ENCODE data around the gene ECE2.

Gene ECE2

DNA sequence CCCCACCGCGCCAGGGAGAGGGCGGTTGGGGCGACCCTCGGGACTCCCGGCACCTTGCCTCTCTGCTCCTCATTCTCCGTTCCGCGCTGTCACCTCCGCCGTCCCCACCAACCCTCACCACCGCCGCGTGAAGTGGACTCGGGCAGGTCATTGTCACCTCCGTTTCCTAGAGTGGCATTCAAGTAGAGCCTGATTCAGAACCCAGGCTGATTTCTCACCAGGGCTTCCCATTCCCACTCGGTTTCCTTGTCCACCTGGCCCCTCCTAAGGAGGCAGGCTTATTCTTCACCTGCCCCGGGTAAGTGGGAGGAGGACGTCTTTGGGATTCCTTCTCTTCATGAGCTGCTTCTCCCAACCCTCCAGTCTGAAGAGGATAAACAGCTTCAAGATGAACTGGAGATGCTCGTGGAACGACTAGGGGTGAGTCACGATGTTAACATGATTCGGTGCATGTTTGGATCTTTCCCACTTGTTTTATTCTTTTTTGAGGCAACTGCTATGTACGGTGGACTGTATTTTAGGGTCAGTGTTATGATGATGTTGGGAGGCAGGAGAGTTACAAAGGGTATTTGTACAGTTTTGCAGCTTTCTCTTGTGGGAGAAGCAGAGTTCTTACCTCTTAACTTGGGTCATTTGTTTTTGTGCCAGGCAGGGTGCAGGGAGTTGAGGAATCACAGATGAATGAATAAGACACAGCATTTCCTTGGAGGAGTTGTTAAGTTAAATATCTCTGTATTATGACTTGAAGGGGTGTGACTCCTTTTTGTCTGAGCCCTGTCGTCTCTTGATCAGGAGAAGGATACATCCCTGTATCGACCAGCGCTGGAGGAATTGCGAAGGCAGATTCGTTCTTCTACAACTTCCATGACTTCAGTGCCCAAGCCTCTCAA, 23.9 kb downstream of the ECE2 start:
- in situ Hi-C loops (cut with HindIII; ENCODE audit: low pct_ligation_motif_present, low pct_unique_long_range_greater_than_20kb, low sequenced_read_pairs): no loop called here
- peak; percentile 36 for DNase-seq

GRCh38 chr3:184300378-184300720, 24.5 kb downstream of the ECE2 start:
- in situ Hi-C loops (cut with HindIII; ENCODE audit: low pct_ligation_motif_present, low pct_unique_long_range_greater_than_20kb, low sequenced_read_pairs): no loop called here
- peak; percentile 52 for DNase-seq

DNA sequence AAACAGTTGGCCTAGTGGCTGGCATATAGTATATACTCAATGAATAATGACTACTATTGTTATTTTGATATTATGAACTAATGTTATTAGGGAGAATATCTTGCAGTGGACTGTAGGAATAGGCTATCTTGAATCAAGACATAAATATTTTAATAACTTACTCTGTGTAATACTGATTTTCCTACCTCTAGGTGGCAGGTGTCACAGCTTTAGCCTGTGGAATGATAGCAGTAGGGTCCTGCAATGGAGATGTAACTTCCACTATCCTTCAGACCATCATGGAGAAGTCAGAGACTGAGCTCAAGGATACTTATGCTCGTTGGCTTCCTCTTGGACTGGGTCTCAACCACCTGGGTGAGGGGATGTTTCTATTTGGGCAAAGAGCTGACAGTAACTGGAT, 29.8 kb downstream of the ECE2 start:
- DNase-seq: peak; percentile 39
- in situ Hi-C loops (cut with HindIII; ENCODE audit: low pct_ligation_motif_present, low pct_unique_long_range_greater_than_20kb, low sequenced_read_pairs): no loop called here

GRCh38 chr3:184306341-184306972, 30.6 kb downstream of the ECE2 start:
- in situ Hi-C loops (cut with HindIII; ENCODE audit: low pct_ligation_motif_present, low pct_unique_long_range_greater_than_20kb, low sequenced_read_pairs): no loop called here
- DNase-seq: no peak

DNA sequence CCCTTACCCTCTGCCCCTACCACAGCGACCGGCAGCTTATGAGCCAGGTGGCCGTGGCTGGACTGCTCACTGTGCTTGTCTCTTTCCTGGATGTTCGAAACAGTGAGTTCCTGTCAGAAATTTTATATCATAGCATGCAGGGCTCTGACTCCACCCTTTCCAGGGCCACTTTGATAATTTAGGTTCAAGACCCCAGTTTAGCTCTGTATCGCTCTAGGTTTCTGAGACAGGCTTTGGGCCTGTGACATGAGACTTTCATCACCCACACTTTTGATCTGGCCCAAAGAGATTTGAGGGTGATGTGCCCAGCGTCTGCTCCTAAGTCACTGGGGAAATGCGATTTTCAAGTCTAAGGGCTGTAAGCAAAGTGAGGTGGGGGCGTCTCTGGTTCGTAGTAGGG, 32.1 kb downstream of the ECE2 start:
- DNase-seq: no peak
- in situ Hi-C loops (cut with HindIII; ENCODE audit: low pct_ligation_motif_present, low pct_unique_long_range_greater_than_20kb, low sequenced_read_pairs): no loop called here

DNA sequence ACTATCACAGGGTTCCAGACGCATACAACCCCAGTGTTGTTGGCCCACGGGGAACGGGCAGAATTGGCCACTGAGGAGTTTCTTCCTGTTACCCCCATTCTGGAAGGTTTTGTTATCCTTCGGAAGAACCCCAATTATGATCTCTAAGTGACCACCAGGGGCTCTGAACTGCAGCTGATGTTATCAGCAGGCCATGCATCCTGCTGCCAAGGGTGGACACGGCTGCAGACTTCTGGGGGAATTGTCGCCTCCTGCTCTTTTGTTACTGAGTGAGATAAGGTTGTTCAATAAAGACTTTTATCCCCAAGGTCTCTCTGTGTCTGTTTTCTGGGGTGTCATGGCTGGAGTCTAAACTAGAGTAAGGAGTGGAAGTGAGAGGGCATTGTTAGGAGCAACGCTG, 32.9 kb downstream of the ECE2 start:
- in situ Hi-C loops (cut with HindIII; ENCODE audit: low pct_ligation_motif_present, low pct_unique_long_range_greater_than_20kb, low sequenced_read_pairs): no loop called here
- DNase-seq: no peak

- in situ Hi-C loops (cut with HindIII; ENCODE audit: low pct_ligation_motif_present, low pct_unique_long_range_greater_than_20kb, low sequenced_read_pairs): no loop called here
- no peak for DNase-seq
Observed at GRCh38 chr3:184311633-184312032, 35.8 kb downstream of the ECE2 start.

- in situ Hi-C loops (cut with HindIII; ENCODE audit: low pct_ligation_motif_present, low pct_unique_long_range_greater_than_20kb, low sequenced_read_pairs): no loop called here
- peak; percentile 87 for DNase-seq
Observed at GRCh38 chr3:184314363-184314699, 38.5 kb downstream of the ECE2 start, which contains the start of gene EIF4G1. Gene EIF4G1, plus strand, starts transcription at chr3:184314606. Its CDS starts 1,191 bp downstream, at chr3:184315797.

GRCh38 chr3:184314700-184315542, 39.1 kb downstream of the ECE2 start:
- in situ Hi-C loops (cut with HindIII; ENCODE audit: low pct_ligation_motif_present, low pct_unique_long_range_greater_than_20kb, low sequenced_read_pairs): no loop called here
- peak; percentile 57 for DNase-seq

DNA sequence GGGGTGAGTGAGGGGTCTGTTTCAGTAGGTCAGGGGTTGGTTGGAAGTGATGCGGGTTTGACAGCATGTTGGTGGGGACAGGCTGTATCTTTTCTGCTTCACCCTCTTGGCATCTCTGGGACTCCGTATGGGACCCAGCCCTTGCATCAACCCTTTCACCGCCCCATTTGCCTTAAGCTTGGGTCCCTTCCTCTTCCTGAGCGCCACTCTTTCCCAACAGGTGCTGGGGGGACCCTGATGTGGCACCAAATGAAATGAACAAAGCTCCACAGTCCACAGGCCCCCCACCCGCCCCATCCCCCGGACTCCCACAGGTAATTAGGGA, 39.7 kb downstream of the ECE2 start:
- no peak for DNase-seq
- in situ Hi-C loops (cut with HindIII; ENCODE audit: low pct_ligation_motif_present, low pct_unique_long_range_greater_than_20kb, low sequenced_read_pairs): no loop called here

GRCh38 chr3:184315871-184316661, 40.2 kb downstream of the ECE2 start:
- in situ Hi-C loops (cut with HindIII; ENCODE audit: low pct_ligation_motif_present, low pct_unique_long_range_greater_than_20kb, low sequenced_read_pairs): no loop called here
- no peak for DNase-seq

GRCh38 chr3:184316792-184317191, 41.0 kb downstream of the ECE2 start:
- in situ Hi-C loops (cut with HindIII; ENCODE audit: low pct_ligation_motif_present, low pct_unique_long_range_greater_than_20kb, low sequenced_read_pairs): no loop called here
- no peak for DNase-seq

- in situ Hi-C loops (cut with HindIII; ENCODE audit: low pct_ligation_motif_present, low pct_unique_long_range_greater_than_20kb, low sequenced_read_pairs): no loop called here
- DNase-seq: no peak
Observed at GRCh38 chr3:184317201-184317600, 41.4 kb downstream of the ECE2 start.

GRCh38 chr3:184320104-184320445, 44.3 kb downstream of the ECE2 start:
- peak; percentile 93 for DNase-seq
- in situ Hi-C loops (cut with HindIII; ENCODE audit: low pct_ligation_motif_present, low pct_unique_long_range_greater_than_20kb, low sequenced_read_pairs): no loop called here

- no peak for DNase-seq
- in situ Hi-C loops (cut with HindIII; ENCODE audit: low pct_ligation_motif_present, low pct_unique_long_range_greater_than_20kb, low sequenced_read_pairs): no loop called here
Observed at GRCh38 chr3:184321666-184322065, 45.8 kb downstream of the ECE2 start.

DNA sequence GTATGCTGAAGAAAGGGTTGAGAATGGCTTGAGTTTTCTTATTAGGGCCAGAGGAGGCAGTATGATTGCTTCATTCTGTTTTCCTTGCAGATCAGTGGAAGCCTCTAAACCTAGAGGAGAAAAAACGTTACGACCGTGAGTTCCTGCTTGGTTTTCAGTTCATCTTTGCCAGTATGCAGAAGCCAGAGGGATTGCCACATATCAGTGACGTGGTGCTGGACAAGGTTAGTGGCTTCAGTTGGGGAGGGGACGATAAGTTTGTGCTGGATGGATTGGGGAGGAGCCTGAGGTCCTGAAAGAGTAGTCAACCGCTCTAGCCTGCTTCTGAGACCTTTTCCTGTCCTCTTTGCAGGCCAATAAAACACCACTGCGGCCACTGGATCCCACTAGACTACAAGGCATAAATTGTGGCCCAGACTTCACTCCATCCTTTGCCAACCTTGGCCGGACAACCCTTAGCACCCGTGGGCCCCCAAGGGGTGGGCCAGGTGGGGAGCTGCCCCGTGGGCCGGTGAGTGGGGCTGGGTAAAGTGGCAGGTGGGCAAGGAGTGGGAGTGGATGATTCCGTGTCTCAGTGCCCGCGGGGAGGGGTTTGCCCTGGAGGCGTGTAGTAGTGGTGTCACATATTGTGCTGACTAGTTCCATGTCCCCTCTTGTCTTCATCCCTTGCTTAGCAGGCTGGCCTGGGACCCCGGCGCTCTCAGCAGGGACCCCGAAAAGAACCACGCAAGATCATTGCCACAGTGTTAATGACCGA, 47.1 kb downstream of the ECE2 start:
- in situ Hi-C loops (cut with HindIII; ENCODE audit: low pct_ligation_motif_present, low pct_unique_long_range_greater_than_20kb, low sequenced_read_pairs): no loop called here
- DNase-seq: no peak

- no peak for DNase-seq
- in situ Hi-C loops (cut with HindIII; ENCODE audit: low pct_ligation_motif_present, low pct_unique_long_range_greater_than_20kb, low sequenced_read_pairs): no loop called here
Observed at GRCh38 chr3:184323696-184324095, 47.9 kb downstream of the ECE2 start.

- in situ Hi-C loops (cut with HindIII; ENCODE audit: low pct_ligation_motif_present, low pct_unique_long_range_greater_than_20kb, low sequenced_read_pairs): no loop called here
- no peak for DNase-seq
Observed at GRCh38 chr3:184325269-184325668, 49.4 kb downstream of the ECE2 start.

Measured in ACHN (cell line).